ENCODE data around the gene SLC24A1. TPM values are rescaled to one million over a fixed set of nuclear protein-coding genes. Genes with fewer than 3 reads are reported as not detected.

Gene SLC24A1
- total RNA-seq, 1 donor: 1.0 TPM

DNA sequence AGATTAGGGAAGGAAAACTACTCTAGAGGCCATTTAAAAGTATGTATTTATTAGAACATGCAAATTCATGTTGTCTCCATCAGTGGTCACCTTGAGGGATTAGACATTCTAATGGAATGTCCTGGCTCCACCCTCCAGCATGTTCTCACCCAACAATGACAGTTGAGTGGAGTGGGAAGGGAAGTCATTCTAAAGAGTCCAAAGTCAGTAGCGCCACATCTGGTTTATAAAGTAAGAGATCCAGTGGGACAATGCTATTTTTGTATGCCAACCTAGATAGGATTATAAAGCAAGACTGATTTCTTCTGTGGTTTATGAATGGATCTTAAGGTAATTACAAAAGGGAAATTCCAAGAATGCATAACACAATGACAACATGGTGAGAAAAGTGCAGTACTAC is 33.3 kb downstream of the SLC24A1 start:
- H3K4me1 ChIP-seq (ENCODE audit: insufficient read depth, low read length): no peaks in the 10 kb centered on the region
- H3K27me3 ChIP-seq (ENCODE audit: insufficient read depth, low read length): no peaks in the 10 kb centered on the region
- H3K9me3 ChIP-seq (ENCODE audit: low read depth, low read length): no peaks in the 10 kb centered on the region
- no peak overlapping the region for H3K4me3 ChIP-seq (ENCODE audit: low read length)

DNA sequence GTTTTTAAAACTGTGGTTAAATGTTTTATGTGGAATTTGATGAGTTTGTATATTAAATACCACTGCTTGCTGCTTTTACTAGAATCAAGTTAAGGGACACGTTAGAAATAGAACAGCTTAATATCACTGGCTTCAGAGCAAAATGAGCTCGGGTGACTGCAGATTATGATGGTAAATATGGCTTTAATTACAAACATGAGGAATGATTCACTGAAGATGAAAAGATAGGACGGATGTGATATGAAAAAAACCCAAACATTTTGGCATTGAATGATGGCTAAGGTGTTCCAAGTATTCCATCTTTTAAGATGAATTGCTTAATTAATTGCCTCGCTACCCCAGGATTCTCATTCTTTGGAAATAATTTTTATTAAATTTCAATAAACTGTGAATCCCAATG is 33.7 kb downstream of the SLC24A1 start:
- Histone ChIP-seq H3K9me3 (ENCODE audit: low read depth, low read length) (no peaks in the 10 kb centered on the region), H3K27me3 (ENCODE audit: insufficient read depth, low read length) (no peaks in the 10 kb centered on the region), H3K4me1 (ENCODE audit: insufficient read depth, low read length) (no peaks in the 10 kb centered on the region), H3K4me3 (ENCODE audit: low read length) (no peak overlapping the region)

DNA sequence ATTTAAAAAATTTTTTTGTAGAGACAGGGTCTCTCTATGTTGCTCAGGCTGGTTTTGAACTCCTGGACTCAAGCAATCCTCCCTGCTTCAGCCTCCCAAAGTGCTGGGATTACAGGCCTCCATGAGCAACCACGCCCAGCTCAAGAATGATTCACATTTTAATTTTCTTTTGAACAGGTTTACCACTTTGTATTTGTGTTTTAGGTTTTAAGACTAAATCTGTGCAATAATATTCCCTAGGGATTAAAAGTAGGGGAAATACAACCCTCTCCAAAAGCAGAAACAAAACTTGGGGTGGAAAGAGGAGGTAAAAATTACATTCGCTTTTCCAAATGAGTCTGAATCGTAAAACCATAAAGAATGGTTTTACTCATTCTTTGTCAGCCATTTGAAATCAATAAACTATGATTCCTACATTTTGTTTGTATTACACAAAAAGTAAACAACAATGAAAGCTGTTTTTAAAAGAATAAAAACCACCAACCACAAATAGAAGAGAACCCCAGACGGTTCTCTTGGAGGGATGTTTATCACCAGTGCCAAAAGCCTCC is 37.8 kb downstream of the SLC24A1 start:
- Histone ChIP-seq H3K9me3 (ENCODE audit: low read depth, low read length) (no peaks in the 10 kb centered on the region), H3K4me3 (ENCODE audit: low read length) (no peak overlapping the region), H3K27me3 (ENCODE audit: insufficient read depth, low read length) (no peaks in the 10 kb centered on the region), H3K4me1 (ENCODE audit: insufficient read depth, low read length) (no peaks in the 10 kb centered on the region)

DNA sequence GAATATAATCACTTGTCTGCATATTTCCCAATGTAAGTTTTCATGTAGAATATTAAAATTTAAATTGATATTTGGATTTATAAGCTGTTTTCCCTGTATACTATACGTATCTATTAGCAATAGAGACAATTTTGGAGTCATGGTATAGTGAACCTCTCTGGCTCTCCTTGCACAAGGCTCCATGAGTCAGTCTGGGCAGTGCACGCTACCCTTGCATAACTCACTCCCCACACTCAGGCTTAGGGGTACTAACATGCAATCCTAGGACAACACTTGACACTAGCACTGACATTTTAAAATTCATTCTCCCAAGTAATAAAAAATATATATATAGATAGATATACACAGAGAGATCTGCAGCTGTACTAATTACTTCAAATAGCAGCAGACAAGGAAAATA is 39.2 kb downstream of the SLC24A1 start:
- no peaks in the 10 kb centered on the region for H3K9me3 ChIP-seq (ENCODE audit: low read depth, low read length)
- H3K27me3 ChIP-seq (ENCODE audit: insufficient read depth, low read length): no peaks in the 10 kb centered on the region
- H3K4me1 ChIP-seq (ENCODE audit: insufficient read depth, low read length): no peaks in the 10 kb centered on the region
- no peak overlapping the region for H3K4me3 ChIP-seq (ENCODE audit: low read length)

DNA sequence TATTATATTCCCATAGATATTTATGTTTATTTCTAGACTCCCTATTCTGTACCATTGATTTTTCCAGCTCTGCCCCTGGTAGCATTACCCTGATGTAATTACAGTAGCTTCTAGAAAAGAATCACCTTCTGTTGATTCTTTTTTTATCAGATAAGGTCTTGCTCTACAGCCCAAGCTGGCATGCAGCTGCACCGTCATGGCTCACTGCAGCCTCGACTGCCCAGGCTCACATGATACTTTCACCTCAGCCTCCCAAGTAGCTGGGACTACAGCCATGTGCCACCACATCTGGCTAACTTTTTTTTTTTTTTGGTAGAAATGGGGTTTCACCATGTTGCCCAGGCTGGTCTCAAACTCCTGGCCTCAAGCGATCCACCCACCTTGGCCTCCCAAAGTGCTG is 41.8 kb downstream of the SLC24A1 start:
- Histone ChIP-seq H3K9me3 (ENCODE audit: low read depth, low read length) (no peaks in the 10 kb centered on the region), H3K27me3 (ENCODE audit: insufficient read depth, low read length) (no peaks in the 10 kb centered on the region), H3K4me1 (ENCODE audit: insufficient read depth, low read length) (no peaks in the 10 kb centered on the region), H3K4me3 (ENCODE audit: low read length) (no peak overlapping the region)

DNA sequence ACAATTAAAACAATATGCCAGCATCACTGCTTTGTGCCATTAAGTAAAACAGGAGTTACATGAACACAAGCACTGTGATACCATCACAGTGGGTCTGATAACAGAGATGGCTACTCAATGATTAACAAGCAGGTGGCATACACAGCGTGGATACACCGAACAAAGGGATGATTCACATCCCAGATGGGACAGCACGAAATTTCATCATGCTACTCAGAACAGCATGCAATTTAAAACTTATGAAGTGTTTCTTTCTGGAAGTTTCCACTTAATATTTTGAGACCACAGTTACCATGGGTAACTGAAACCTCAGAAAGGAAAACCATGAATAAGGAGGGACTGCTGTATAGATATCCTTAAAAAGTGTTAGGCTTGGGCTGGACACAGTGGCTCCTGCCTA is 44.5 kb downstream of the SLC24A1 start:
- Histone ChIP-seq H3K4me3 (ENCODE audit: low read length) (no peak overlapping the region), H3K27me3 (ENCODE audit: insufficient read depth, low read length) (no peaks in the 10 kb centered on the region), H3K9me3 (ENCODE audit: low read depth, low read length) (no peaks in the 10 kb centered on the region), H3K4me1 (ENCODE audit: insufficient read depth, low read length) (no peaks in the 10 kb centered on the region)

DNA sequence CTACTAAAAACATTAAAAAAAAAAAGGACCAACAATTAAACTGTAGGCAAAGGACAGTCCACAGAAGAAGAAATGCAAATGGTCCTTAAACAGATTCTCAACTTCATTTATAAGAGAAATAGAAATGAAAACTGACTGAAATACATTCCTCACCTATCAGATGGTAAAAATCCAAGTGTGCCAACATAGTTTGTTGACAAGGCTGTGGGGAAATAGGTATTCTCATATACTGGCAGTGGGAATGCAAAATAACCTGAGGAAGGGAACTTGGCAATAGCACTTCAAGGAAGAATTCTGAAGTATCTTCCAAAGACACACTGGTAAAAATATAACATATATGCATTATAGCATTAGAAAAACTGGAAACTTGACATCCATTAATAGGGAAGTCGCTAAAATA is 53.8 kb downstream of the SLC24A1 start:
- H3K4me3 ChIP-seq (ENCODE audit: low read length): no peak overlapping the region
- H3K9me3 ChIP-seq (ENCODE audit: low read depth, low read length): no peaks in the 10 kb centered on the region

DNA sequence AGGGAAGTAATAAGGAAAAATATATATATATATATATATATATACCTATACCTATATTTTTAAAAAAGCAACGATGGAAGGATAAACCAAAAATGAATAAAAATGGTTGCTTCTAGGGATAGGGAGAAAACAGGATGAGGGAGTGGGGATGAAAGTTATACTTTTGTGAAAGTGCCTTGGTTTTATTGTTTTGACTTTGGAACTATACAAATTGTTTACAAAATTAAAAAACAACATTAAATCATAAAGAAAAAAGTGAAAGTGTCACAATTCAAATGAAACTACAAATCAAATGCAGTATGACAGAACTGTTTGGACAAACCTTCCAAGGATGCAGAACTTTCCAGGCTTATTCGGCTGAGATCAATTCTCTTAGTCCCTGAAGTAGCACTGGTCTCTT is 54.4 kb downstream of the SLC24A1 start:
- H3K4me1 ChIP-seq (ENCODE audit: insufficient read depth, low read length): no peaks in the 10 kb centered on the region
- no peak overlapping the region for H3K4me3 ChIP-seq (ENCODE audit: low read length)
- H3K27me3 ChIP-seq (ENCODE audit: insufficient read depth, low read length): no peaks in the 10 kb centered on the region
- H3K9me3 ChIP-seq (ENCODE audit: low read depth, low read length): no peaks in the 10 kb centered on the region

More for the DNA sequence above, 53.8 kb downstream of the SLC24A1 start:
- Histone ChIP-seq H3K4me1 (ENCODE audit: insufficient read depth, low read length) (no peaks in the 10 kb centered on the region), H3K27me3 (ENCODE audit: insufficient read depth, low read length) (no peaks in the 10 kb centered on the region)

DNA sequence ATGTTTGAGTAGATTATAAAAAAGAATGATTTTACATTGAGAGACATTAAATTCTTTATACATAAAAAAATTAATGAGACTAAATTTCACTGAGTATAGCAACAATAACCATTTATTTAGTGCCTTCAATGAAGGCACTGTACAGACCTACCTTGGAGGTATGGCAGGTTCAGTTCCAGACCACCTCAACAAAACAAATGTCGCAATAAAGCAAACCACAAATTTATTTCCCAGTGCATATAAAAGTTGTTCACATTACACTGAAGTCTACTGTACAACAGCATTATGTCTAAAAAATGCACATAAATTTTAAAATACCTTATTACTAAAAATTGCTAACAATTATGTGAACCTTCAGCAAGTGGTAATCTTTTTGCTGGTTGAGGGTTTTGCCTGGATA is 58.8 kb downstream of the SLC24A1 start:
- Histone ChIP-seq H3K4me1 (ENCODE audit: insufficient read depth, low read length) (no peaks in the 10 kb centered on the region), H3K9me3 (ENCODE audit: low read depth, low read length) (no peaks in the 10 kb centered on the region), H3K27me3 (ENCODE audit: insufficient read depth, low read length) (no peaks in the 10 kb centered on the region), H3K4me3 (ENCODE audit: low read length) (no peak overlapping the region)

DNA sequence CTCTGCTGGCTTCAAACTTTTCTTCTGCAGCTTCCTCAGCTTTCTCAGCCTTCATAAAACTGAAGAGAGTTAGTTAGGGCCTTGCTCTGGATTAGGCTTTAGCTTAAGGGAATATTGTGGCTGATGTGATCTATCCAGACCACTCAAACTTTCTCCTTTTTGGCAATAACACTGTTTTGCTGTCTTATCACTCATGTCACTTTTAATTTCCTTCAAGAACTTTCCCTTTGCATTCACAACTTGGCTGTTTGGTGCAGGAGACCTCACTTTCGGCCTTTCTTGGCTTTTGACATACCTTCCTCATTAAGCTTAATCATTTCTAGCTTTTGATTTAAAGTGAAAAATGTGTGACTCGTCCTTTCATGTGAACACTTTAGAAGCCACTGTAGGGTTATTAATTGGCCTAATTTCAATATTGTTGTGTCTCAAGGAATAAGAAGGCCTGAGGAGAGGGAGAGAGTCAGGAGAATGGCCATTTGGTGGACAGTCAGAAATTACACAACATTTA is 60.7 kb downstream of the SLC24A1 start:
- no peaks in the 10 kb centered on the region for H3K4me1 ChIP-seq (ENCODE audit: insufficient read depth, low read length)
- peaks cover 2% of the 10 kb centered on the region for H3K9me3 ChIP-seq (ENCODE audit: low read depth, low read length)
- H3K4me3 ChIP-seq (ENCODE audit: low read length): no peak overlapping the region
- H3K27me3 ChIP-seq (ENCODE audit: insufficient read depth, low read length): no peaks in the 10 kb centered on the region

DNA sequence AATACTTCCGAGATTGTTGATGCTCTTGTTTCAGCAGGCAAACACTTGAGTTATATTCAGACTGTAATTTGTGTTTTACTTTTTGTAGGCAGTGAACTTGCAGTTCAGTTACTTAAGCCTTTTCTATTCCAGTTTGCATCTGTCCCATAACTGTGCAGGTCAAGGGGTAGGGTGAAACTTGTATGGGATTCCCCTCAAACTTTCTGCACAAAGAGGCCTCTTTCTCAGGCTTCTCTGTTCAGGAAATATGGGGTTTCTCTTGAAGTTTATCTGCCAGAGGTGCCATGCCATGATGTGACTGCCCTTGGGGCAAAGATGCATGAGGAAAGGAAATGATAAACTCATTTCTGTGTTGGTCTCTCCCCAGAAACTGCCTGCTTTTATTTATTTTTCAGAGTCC is 66.7 kb downstream of the SLC24A1 start:
- H3K27me3 ChIP-seq (ENCODE audit: insufficient read depth, low read length): no peaks in the 10 kb centered on the region
- no peaks in the 10 kb centered on the region for H3K4me1 ChIP-seq (ENCODE audit: insufficient read depth, low read length)
- peaks cover 4% of the 10 kb centered on the region for H3K9me3 ChIP-seq (ENCODE audit: low read depth, low read length)
- no peak overlapping the region for H3K4me3 ChIP-seq (ENCODE audit: low read length)

DNA sequence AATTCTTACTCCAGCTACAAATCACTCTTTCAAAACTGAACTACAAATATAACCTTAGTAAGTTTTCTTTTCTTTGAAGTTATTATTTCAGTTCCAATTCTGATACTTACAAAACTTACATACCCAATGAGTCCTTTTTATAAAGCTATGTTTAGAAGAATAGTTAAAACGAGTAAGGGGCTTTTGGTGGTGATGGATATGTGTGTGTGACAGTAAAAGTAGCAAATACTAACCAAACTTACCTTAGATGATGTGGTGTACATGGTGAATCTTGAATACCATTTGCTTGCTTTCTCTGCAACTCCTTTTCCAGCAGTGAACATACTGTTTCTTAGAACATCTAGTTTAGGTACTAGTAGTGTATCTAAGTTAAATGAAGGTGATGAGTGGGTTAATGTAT is 68.4 kb downstream of the SLC24A1 start:
- H3K4me3 ChIP-seq (ENCODE audit: low read length): no peak overlapping the region
- H3K27me3 ChIP-seq (ENCODE audit: insufficient read depth, low read length): no peaks in the 10 kb centered on the region
- H3K9me3 ChIP-seq (ENCODE audit: low read depth, low read length): peaks cover 4% of the 10 kb centered on the region
- H3K4me1 ChIP-seq (ENCODE audit: insufficient read depth, low read length): no peaks in the 10 kb centered on the region

DNA sequence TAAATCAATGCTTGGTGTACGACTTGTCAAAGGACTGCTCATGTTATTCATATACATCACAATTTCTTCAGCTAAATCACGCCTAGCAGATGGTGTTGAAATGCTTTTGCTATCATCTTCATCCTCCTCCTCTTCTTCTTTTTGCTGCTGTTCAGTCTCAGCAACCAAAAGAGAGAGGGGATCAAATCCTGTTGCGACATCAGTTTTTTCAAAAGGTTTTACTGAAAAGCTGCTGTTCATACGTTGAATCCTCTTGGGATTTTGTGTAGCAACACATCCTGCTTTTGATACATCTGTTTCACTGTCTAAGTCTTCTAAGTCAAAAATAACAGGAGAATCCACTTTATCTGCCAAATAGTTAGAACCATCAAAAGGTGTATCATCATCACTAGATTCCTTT is 69.0 kb downstream of the SLC24A1 start:
- H3K27me3 ChIP-seq (ENCODE audit: insufficient read depth, low read length): no peaks in the 10 kb centered on the region
- H3K4me1 ChIP-seq (ENCODE audit: insufficient read depth, low read length): no peaks in the 10 kb centered on the region
- no peak overlapping the region for H3K4me3 ChIP-seq (ENCODE audit: low read length)
- peaks cover 4% of the 10 kb centered on the region for H3K9me3 ChIP-seq (ENCODE audit: low read depth, low read length)

DNA sequence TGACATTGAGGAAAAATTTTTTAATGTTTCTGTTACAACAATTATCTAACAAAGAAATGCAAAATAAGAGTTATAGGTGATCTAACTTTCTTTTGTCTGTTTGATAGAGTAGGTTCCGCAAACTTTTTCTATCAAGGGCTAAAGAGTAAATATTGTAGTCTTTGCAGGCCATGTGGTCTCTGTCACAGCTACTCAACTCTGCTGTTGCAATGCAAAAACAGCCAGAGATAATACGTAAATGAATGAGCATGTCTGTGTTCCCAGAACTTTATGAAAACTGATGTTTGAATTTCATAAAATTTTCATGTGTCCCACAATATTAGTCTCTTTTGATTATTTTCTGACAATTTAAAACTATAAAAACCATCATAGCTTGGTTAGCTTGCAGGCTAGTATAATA is 73.3 kb downstream of the SLC24A1 start:
- no peak overlapping the region for H3K4me3 ChIP-seq (ENCODE audit: low read length)
- H3K27me3 ChIP-seq (ENCODE audit: insufficient read depth, low read length): no peaks in the 10 kb centered on the region
- H3K9me3 ChIP-seq (ENCODE audit: low read depth, low read length): no peaks in the 10 kb centered on the region
- H3K4me1 ChIP-seq (ENCODE audit: insufficient read depth, low read length): no peaks in the 10 kb centered on the region

All from mononuclear cell (primary cell).